ENCODE data around the gene RADIL. TPM values are rescaled to one million over a fixed set of nuclear protein-coding genes. Genes with fewer than 3 reads are reported as not detected.

Gene RADIL
- total RNA-seq, 1 experiment from 2014 or later, result not detected

DNA sequence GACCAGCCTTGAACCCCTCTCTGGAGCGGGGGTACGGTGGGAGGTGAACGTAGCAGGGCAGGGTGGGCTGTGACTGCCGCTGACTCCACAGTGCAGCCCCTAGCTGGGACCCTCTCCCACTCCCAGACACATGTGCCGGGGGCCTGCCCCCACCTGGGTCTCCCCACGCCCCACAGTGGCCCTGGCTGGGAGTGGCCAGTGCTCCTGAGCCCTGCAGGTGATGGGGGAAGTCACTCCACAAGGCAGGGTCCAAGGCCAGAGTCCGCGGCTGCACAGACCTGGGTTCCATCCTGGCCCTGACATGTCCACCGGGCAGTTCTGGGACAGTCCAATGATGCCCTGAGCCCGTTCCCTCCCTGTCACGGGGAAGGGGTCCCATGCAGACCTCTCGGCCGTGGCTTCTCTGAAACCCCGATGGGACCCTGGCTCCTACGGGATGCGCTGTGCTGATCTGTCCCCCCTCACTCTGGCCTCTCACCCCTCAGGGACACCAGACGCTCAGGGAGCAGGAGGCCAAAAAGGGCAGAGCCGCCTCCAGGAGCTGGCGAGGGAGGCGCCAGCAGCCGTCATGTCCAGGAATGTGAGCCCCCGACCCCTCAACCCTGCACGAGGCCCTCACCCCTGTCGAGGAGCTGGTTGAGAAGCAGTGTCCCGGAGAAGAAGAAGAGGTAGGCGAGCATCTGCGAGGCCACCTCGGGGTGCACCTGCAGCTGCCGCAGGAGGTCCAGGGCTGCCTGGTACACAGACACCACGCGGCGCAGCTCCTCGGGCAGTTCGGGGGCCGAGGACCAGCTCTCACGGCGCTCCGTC, 67.7 kb downstream of the RADIL start:
- DNase-seq, result no peak
- H3K36me3 ChIP-seq (ENCODE audit: control insufficient read depth, insufficient read depth, low read length), result no peaks in the 10 kb centered on the region
- ChIA-PET POLR2A (no interaction called here), CTCF (interaction anchor here (0.7 to 1.3 kb wide), 2 partner anchors 18 to 110 kb away, joined by 3 to 7 read pairs; no protein-coding TSS in a partner anchor)
- H3K9me3 ChIP-seq, result no peaks in the 10 kb centered on the region
- Mint-ChIP-seq H3K9me3 (ENCODE audit: unreplicated experiment) (peaks cover 13% of the 10 kb centered on the region), H3K27ac (ENCODE audit: unreplicated experiment) (no peak overlapping the region), H3K36me3 (ENCODE audit: insufficient read depth, unreplicated experiment) (no peaks in the 10 kb centered on the region), H3K4me3 (ENCODE audit: unreplicated experiment) (no peak overlapping the region), H3K27me3 (ENCODE audit: insufficient read depth, unreplicated experiment) (peaks cover 16% of the 10 kb centered on the region), H3K4me1 (ENCODE audit: low read depth, unreplicated experiment) (no peaks in the 10 kb centered on the region)
- intact Hi-C loops (cut with micrococcal nuclease; ENCODE audit: unreplicated experiment), result no loop called here
- no TSS peak for BruUV-seq (replicated peaks)
- H3K4me1 ChIP-seq, result no peaks in the 10 kb centered on the region
- no peaks in the 10 kb centered on the region; the same call in 1 of the 2 replicates for H3K27me3 ChIP-seq (replicated peaks; ENCODE audit: control insufficient read depth, insufficient read depth, low read length)
- no peak overlapping the region for H3K4me3 ChIP-seq (ENCODE audit: low read depth, low read length)
- TF ChIP-seq, protein P1, sequence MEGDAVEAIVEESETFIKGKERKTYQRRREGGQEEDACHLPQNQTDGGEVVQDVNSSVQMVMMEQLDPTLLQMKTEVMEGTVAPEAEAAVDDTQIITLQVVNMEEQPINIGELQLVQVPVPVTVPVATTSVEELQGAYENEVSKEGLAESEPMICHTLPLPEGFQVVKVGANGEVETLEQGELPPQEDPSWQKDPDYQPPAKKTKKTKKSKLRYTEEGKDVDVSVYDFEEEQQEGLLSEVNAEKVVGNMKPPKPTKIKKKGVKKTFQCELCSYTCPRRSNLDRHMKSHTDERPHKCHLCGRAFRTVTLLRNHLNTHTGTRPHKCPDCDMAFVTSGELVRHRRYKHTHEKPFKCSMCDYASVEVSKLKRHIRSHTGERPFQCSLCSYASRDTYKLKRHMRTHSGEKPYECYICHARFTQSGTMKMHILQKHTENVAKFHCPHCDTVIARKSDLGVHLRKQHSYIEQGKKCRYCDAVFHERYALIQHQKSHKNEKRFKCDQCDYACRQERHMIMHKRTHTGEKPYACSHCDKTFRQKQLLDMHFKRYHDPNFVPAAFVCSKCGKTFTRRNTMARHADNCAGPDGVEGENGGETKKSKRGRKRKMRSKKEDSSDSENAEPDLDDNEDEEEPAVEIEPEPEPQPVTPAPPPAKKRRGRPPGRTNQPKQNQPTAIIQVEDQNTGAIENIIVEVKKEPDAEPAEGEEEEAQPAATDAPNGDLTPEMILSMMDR (IDR thresholded peaks at IDR 0.05; ENCODE audit: insufficient read depth in 1 of 2, low read depth in 1 of 2, low read length in 1 of 2, severe bottlenecking in 1 of 2, unreplicated experiment in 1 of 2), result peak; percentile 25 to 31

DNA sequence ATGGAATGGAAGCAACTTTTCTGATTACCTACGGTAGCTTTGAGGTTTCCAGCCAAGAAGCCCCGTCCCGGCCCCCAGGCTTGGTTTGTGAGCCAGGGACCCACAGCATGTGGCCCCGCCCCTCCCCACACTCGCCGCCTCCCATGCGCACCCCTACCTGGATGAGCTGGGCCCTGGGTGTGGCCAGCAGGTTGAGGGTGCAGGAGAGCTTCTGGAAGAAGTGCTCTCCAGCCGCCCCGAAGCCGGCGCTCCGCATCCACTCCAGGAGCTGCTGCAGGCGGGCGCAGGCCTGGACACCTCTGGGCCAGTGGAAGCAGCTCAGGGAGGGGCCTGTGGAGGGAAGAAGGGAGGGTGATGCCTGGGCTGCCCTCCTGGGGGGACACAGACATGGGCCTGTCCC, 68.4 kb downstream of the RADIL start:
- H3K27ac Mint-ChIP-seq (ENCODE audit: unreplicated experiment), result no peak overlapping the region
- POLR2A ChIA-PET, result no interaction called here
- CTCF ChIA-PET, result interaction anchor here (0.7 to 1.3 kb wide), 3 partner anchors 11 to 111 kb away, joined by 3 to 7 read pairs (median 3); no protein-coding TSS in a partner anchor
- no TSS peak for BruUV-seq (replicated peaks)
- TF ChIP-seq, protein P1 (IDR thresholded peaks at IDR 0.05; ENCODE audit: insufficient read depth in 1 of 2, low read depth in 1 of 2, low read length in 1 of 2, severe bottlenecking in 1 of 2, unreplicated experiment in 1 of 2), result no peak
- no peaks in the 10 kb centered on the region for H3K36me3 Mint-ChIP-seq (ENCODE audit: insufficient read depth, unreplicated experiment)
- Histone ChIP-seq H3K36me3 (ENCODE audit: control insufficient read depth, insufficient read depth, low read length) (no peaks in the 10 kb centered on the region), H3K27me3 (replicated peaks; ENCODE audit: control insufficient read depth, insufficient read depth, low read length) (no peaks in the 10 kb centered on the region; the same call in 1 of the 2 replicates), H3K9me3 (no peaks in the 10 kb centered on the region), H3K4me1 (no peaks in the 10 kb centered on the region), H3K4me3 (ENCODE audit: low read depth, low read length) (no peak overlapping the region)
- intact Hi-C loops (cut with micrococcal nuclease; ENCODE audit: unreplicated experiment), result no loop called here
- DNase-seq, result no peak
- peaks cover 13% of the 10 kb centered on the region for H3K9me3 Mint-ChIP-seq (ENCODE audit: unreplicated experiment)
- H3K4me1 Mint-ChIP-seq (ENCODE audit: low read depth, unreplicated experiment), result no peaks in the 10 kb centered on the region
- H3K4me3 Mint-ChIP-seq (ENCODE audit: unreplicated experiment), result no peak overlapping the region
- H3K27me3 Mint-ChIP-seq (ENCODE audit: insufficient read depth, unreplicated experiment), result peaks cover 16% of the 10 kb centered on the region

DNA sequence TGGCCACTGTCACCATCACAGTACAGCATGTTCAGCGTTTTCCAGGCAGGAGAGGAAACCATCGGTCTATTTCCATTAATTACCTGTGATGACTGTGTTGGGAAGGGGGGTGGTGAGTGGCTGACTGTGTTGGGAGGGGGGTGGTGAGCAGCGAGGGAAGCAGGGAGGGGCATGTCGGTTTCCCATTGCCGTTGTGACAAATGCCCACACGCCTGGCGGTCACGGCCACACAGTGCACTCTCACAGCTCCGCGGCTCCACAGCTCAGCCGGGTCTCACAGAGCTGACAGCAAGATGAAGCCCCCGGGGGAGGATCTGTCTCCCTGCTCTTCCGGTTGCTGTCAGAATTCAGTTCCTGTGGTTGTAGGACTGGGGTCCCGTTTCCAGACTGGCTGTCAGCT, 69.1 kb downstream of the RADIL start:
- peaks cover 13% of the 10 kb centered on the region for H3K9me3 Mint-ChIP-seq (ENCODE audit: unreplicated experiment)
- no peak overlapping the region for H3K4me3 Mint-ChIP-seq (ENCODE audit: unreplicated experiment)
- POLR2A ChIA-PET, result no interaction called here
- H3K27me3 Mint-ChIP-seq (ENCODE audit: insufficient read depth, unreplicated experiment), result peaks cover 16% of the 10 kb centered on the region
- BruUV-seq (replicated peaks), result no TSS peak
- H3K4me1 Mint-ChIP-seq (ENCODE audit: low read depth, unreplicated experiment), result no peaks in the 10 kb centered on the region
- CTCF ChIA-PET, result interaction anchor here (1.3 kb wide), 1 partner anchor 16 kb away, joined by 7 read pairs; no protein-coding TSS in a partner anchor
- H3K4me1 ChIP-seq, result no peaks in the 10 kb centered on the region
- intact Hi-C loops (cut with micrococcal nuclease; ENCODE audit: unreplicated experiment), result no loop called here
- H3K27ac Mint-ChIP-seq (ENCODE audit: unreplicated experiment), result no peak overlapping the region
- H3K27me3 ChIP-seq (replicated peaks; ENCODE audit: control insufficient read depth, insufficient read depth, low read length), result no peaks in the 10 kb centered on the region; the same call in 1 of the 2 replicates
- H3K36me3 ChIP-seq (ENCODE audit: control insufficient read depth, insufficient read depth, low read length), result no peaks in the 10 kb centered on the region
- no peaks in the 10 kb centered on the region for H3K36me3 Mint-ChIP-seq (ENCODE audit: insufficient read depth, unreplicated experiment)
- H3K4me3 ChIP-seq (ENCODE audit: low read depth, low read length), result no peak overlapping the region
- H3K9me3 ChIP-seq, result no peaks in the 10 kb centered on the region
- no peak for DNase-seq
- TF ChIP-seq, protein P1 (IDR thresholded peaks at IDR 0.05; ENCODE audit: insufficient read depth in 1 of 2, low read depth in 1 of 2, low read length in 1 of 2, severe bottlenecking in 1 of 2, unreplicated experiment in 1 of 2), result no peak

Measured in Caco-2 (cell line).